GM18526 (cell line): ENCODE results near the gene NEU3.

Experiments
- POLR2A ChIP-seq: IDR thresholded peaks from 3 replicates; pipeline ENCODE4 v1.6.1; 2011; ENCODE audit not compliant: insufficient read length; ENCODE audit errors: extremely low read depth

The NEU3 gene, protein sequence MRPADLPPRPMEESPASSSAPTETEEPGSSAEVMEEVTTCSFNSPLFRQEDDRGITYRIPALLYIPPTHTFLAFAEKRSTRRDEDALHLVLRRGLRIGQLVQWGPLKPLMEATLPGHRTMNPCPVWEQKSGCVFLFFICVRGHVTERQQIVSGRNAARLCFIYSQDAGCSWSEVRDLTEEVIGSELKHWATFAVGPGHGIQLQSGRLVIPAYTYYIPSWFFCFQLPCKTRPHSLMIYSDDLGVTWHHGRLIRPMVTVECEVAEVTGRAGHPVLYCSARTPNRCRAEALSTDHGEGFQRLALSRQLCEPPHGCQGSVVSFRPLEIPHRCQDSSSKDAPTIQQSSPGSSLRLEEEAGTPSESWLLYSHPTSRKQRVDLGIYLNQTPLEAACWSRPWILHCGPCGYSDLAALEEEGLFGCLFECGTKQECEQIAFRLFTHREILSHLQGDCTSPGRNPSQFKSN

DNA sequence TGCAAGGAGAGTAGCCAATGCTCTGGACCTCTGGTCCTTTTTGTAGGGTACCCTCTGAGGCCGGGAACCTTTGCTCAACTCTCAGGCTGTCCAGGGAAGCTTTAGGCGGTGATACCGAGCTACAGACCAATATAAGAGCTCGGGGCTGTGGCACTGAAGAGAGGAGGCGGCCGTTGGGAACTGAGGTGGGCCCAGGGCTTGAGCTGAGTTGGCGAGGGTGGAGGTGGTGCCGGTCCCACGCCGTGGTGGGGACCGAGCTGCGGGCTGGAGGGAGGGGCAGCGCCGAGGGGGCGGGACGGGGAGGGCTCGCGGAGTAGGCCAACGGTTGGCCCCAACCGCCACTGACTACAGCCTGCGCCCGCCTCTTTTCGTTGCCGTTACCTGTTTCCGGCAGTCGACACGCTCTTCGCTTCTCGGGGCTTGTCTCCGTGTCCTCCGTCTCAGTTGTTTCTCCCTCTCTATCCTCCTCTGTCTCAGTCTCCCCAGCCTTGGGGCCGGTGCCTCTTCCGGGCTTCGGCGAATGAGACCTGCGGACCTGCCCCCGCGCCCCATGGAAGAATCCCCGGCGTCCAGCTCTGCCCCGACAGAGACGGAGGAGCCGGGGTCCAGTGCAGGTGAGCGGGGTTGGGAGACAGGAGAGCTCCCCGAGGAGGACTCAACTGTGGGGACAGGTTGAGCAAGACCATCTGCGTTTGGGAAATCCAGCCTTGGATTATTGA lies at the start of gene NEU3:
TSS of gene NEU3 (plus strand) at position 393 of the 719 bp plus-strand sequence. CDS start at position 521, 128 bp downstream.
- peak; percentile 84 for TF ChIP-seq POLR2A

DNA sequence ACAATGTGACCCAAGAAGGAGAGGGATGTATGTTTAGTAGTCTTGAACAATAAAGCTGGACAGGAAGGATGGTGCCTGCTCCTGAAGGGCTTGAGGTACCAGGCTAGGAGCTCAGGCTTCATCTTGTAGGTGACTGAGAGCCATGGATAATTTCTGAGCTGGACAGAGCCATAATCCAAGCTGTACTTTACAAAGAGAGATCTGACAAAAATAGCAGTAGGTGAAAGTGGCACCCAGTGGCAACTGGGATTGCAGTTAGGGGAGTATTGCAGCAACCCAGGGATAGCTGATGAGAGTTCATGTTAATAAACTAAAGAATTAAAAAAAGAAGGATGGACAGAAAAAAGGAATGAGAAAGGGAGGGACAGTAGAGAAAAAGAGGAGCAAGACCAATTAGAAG lies 47.2 kb upstream of the NEU3 start:
- TF ChIP-seq POLR2A, result no peak

DNA sequence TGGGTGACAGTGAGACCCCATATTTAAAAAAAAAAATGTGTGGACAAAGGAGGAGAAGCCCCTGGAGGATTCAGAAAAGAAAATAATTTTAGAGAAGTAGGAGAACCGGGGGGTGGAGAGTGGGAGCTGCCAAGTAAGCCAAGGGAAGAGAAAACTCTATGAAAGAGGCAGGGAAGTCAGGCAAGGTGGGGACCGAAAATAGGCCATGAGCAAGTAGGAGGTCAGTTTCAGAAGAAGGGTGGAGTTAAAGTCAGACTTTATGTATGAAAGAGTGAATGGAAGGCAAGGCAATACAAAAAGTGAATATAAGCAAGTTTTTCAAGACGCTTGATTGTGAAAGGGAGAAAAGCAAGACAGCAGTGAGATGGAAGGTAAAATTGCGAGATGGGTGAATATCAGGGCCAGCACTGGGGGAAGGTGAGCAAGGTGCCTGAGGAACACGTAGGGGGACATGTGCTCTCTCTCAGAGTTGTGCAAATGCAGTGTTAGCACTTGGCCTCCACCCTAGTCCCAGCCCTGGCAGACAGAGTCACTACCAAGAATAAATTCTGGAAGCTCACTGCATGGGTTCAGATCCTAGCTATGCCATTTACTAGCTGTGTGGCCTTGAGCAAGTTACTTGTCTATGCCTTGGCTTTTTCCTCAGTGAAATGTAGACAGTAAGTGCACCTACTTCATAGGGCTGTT lies 46.5 kb upstream of the NEU3 start:
- no peak for TF ChIP-seq POLR2A

DNA sequence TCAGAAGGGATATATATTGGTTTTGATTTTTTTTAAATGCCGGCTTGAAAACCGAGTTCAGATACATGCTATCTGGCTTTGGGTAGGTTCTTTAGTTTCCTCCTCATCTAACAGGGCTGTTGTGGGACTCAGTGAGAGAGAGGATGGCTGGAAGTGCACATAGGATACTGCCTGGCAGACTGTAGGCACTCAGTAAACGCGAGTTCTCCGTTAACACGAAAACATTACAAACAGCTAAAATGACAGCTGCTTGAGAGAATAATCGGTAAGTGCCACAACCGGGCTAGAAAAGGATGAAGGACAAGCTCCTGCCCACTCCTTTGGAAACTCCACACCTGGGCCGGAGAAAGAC lies 40.2 kb upstream of the NEU3 start:
- no peak for TF ChIP-seq POLR2A

DNA sequence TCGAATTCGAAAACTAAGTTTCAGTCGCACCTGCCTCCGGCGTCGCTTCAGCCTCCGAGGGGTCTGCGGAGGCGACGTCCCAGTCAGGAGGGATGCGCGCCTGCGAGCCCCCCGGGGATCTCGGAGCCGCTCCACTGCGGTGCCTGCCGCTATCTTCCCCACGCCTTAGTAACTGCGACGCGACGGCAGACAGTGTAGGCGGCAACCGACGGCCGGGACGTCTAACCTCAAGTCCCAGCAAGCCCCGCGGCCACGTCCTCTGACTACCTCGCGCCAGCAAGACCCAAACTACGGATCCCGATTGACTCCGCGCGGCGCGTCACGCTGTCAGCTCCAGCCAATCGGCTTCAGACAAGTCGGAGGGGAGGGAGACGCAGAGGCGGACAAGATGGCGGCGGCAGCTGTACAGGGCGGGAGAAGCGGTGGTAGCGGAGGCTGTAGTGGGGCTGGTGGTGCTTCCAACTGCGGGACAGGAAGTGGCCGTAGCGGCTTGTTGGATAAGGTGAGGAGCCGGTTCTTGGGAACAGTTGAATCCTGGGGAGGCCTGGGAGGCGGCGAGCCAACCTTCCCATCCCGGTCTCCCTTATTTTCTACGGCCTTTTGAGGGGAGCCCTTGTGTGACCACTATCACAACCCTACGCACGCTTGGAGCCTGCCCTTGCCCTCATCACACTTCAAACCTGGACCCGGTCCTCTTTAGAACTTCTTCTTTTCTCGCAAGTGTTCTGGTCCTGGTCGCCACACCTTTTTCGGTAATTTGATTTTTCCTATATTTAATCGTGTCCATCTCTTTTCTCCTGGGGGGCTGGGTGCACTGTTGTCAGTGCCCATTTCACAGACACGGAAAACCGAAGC lies 39.6 kb upstream of the NEU3 start, which contains the start of the genes SPCS2 and XRRA1:
TSS of gene SPCS2 (plus strand) at position 369 of the 855 bp plus-strand sequence. CDS start at position 389, 20 bp downstream.
TSS of gene XRRA1 (minus strand) at position 194 of the 855 bp plus-strand sequence. CDS start 8,213 bp downstream, outside the sequence.
- TF ChIP-seq POLR2A, result peak; percentile 87

DNA sequence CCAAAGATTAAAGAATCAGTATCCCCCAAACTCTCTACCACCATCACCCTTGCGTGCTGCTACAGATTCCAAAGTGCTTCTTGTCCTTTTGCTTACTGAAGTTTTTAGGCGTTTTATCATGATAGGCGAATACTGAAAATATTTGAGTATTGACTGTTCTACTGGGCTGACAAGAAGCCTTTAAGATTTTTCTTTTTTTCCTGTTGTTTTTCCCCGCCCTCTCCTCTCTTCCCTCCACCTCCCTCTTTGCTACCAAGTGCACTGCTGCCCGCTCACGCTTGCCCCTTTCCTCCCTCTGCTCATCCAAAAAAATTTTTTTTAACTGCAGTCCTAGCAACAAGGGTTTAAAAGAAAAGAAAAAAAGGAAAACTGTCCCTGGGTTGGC lies 39.0 kb upstream of the NEU3 start:
- no peak for TF ChIP-seq POLR2A

DNA sequence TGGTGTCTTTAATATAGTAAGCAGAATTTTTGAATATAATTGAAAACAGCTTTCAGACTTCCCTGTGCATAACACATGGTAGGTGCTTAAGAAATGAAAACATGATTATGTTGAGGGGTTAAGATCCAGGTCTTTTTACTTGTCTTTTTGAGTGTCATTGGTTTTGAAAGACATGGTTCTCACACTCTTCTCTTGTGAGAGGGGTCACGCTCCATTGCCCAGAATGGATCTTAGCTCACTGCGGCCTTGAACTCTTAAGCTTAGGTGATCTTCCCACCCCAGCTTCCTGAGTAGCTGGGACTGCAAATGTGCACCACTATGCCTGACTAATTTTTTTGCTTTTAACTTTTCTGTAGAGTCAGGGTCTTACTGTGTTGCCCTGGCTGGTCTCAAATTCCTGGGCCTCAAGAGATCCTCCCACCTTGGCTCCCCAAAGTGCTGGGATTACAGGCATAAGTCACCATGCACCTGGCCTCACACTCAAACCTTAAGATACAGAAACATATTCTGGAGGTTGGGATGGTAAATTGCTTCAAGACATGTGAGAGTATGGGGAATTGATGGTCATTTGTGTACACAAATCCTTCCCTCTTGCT lies 38.3 kb upstream of the NEU3 start:
- no peak for TF ChIP-seq POLR2A

DNA sequence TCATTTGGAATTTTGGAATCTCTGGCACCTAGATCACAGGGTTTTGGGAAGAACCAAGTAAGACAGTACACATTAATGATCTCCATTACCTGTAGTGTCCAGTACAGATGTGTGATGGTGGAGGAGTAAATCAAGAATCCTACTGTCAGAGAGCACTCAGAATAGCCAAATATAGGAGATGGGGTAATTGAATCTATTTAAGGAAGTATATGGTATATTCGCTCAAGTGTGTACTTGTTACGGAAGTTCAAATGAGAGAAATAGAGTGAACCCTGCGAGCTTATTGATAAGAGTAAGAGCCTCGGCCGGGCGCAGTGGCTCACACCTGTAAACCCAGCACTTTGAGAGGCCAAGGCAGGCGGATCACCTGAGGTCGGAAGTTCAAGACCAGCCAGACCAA lies 37.5 kb upstream of the NEU3 start:
- TF ChIP-seq POLR2A, result no peak

DNA sequence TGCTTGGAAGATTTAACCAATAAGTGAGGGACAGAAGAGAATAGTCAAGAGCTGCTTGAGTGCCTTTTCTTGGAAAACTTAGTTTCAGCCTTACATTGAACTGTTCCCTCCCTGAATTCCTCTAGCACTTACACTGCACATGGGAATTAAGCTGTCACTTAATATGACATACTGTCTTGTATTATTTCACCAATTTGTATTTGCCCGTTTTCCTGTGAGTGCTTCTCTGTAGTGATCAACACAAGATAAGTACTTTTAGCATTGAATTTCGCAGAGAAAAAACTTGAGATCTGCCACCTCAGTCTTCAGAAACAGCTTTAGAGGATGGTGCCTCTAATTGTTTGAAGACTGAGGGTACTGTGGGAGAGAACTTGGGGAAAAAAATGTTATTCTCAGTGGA lies 36.0 kb upstream of the NEU3 start:
- no peak for TF ChIP-seq POLR2A

DNA sequence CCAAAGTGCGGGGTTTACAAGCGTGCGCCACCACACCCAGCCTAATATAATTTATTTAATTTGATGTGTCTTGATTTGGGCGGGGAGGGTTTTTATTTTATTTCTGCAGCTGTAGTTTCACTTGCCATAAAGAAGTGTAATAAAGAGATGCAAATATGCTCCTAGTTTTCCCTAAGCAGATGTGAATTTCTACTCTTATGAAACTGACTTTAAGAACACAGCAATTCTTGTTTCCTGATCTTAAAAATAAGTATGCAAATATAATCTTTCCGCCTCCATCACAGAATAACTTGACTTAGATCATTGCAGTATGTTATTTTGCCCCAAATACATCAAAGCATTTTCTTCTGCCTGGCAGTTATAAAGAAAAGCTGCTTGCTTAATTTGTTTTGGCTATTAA lies 35.3 kb upstream of the NEU3 start:
- TF ChIP-seq POLR2A, result no peak

DNA sequence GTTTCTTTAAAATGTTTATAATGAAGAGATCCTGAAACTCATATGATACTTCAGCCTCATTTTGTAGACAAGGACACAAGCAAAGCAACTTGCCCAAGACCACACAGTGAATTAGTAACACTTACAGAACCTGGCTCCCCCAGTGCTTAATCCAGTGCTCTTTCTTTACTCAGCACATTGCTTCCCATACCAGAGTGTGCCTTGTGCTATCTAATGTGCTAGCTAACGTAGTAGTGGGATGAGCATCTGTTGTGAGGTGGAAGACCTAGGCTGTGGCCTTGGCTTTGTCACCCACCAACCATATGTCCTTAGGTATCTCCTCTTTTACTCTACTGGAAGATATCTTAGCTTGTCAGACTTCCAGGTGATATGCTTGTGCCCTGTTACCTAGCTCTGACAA lies 34.5 kb upstream of the NEU3 start:
- no peak for TF ChIP-seq POLR2A

DNA sequence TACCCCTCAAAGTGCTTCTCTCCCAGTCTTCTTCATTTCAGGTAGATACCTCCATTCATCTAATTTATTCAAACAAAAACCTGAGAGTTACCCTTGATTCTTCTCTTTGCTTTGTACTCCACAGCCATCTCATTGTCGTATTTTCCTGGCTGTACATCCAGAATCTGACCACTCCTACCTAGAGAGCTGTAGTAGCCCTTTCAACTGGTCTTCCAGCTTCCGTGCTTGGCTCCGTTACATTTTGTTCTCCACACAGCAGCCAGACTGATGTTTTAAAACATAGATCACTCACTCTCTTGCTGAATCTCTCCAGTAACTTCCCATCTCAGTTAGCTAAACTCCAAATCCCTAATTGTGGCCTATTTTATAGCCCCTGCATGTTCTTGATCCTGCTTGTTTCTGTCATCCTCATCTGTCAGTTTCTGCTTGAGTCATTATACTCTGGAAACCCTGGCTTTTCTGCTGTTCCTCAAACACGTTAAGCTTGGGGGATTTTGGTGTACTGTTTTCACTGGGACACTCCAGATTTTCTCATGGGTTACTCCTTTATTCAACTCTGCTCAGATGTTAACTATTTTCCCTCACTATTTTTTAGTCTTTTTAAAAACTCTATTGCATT lies 32.2 kb upstream of the NEU3 start:
- no peak for TF ChIP-seq POLR2A

DNA sequence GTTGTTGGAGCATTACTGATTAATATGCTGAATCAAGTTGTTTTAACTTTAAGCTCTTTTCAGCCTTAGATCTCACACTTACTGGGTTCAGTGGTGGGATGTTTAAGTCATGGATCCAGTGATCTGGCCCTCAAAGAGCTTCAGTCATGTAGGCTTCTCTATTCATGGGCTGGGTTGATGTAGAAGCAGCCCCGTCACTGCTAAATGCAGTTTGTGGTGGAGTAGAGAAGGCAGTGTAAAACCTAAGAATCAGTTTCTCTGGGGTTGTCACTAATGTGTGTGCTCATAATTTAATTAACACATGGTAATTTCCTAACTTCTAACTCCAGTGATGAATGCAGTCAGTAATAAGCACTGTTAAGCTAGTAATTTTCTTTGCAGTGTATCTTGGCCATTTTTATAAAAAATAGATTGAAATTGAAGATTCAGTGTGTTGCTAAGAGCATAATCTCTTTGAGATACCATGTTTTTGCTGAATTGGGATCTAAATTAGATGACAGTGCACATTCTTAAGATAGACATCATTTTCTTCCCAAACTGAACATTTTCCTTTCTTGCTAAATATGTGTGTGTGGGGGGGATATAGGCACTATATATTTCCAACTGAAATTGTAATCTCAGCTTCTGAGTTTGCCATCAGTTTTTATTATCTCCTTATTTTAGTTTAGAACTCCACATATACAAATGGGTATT lies 30.6 kb upstream of the NEU3 start:
- TF ChIP-seq POLR2A, result no peak
